ENCODE results near the gene CREG1.

CREG1 gene

DNA sequence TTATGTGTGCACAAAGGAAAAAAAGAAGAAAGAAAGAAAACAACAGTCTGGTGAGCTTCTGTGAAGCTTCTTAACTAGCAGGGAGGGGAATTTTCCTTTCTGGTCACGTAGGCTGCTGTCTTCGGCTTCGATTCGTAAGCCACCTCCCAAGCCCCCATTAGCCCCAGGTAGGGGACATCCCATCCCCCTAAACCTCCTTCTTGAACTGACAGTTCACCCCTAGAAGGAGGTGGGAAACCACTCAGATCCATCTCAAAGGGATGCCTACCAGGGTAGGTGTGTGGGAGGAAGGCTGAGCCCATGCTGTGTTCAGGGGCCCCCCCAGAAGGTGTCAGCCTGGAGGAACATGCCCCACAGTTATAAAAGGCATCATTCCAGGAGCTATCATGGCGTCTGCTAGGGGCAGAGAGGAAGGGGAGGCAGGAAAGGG lies 61.1 kb downstream of the CREG1 start:
- H3K4me3 ChIP-seq (ENCODE audit: control insufficient read depth, low read depth, low read length): no peak overlapping the region
- TF ChIP-seq, protein P1, sequence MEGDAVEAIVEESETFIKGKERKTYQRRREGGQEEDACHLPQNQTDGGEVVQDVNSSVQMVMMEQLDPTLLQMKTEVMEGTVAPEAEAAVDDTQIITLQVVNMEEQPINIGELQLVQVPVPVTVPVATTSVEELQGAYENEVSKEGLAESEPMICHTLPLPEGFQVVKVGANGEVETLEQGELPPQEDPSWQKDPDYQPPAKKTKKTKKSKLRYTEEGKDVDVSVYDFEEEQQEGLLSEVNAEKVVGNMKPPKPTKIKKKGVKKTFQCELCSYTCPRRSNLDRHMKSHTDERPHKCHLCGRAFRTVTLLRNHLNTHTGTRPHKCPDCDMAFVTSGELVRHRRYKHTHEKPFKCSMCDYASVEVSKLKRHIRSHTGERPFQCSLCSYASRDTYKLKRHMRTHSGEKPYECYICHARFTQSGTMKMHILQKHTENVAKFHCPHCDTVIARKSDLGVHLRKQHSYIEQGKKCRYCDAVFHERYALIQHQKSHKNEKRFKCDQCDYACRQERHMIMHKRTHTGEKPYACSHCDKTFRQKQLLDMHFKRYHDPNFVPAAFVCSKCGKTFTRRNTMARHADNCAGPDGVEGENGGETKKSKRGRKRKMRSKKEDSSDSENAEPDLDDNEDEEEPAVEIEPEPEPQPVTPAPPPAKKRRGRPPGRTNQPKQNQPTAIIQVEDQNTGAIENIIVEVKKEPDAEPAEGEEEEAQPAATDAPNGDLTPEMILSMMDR (IDR thresholded peaks at IDR 0.05; ENCODE audit: control insufficient read depth, insufficient read depth, low read depth, low read length, missing control alignments): no peak
- no peak for DNase-seq (ENCODE audit: low read depth)

DNA sequence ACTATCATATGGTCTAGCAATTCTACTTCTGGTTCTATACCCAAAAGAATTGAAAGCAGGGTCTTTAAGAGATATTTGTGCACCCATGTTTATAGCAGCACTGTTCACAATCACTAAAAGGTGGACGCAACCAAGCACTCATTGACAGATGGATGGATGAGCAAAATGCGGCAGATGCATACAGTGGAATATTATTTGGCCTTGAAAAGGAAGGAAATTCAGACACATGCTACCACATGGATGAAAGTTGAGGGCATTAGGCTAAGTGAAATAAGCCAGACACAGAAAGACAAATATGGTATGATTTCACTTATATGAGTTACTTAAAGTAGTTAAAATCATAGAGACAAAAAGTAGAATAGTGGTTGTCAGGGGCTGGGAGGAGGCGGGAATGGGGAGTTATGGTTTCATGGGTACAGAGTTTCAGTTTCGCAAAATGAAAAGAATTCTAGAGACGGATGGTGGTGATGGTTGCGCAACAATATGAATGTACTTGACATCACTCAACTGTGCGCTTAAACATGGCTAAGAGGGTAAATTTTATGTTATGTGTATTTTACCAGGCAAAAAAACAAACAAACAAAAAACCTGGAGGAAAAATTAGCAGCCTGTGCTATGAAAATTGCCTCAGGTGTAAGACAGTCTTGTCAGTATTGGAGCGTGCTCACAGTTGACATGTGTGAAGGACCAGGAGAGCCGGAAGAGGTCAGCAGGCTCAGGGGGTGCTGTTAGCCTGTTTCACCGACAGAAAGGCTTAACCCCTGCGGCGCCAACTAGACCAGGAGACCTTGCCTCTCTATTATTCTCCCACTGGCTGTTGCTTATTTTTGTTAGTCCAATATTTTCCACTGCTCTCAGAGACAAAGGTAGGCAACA lies 61.7 kb downstream of the CREG1 start:
- no peak overlapping the region for H3K4me3 ChIP-seq (ENCODE audit: control insufficient read depth, low read depth, low read length)
- no peak for DNase-seq (ENCODE audit: low read depth)
- TF ChIP-seq, protein P1 (IDR thresholded peaks at IDR 0.05; ENCODE audit: control insufficient read depth, insufficient read depth, low read depth, low read length, missing control alignments): no peak

Data from AG09309 (cell line).